ENCODE data around the gene ETHE1.
"Not testable (repeated sequence)": the region's sequence is repeated elsewhere in the genome, so short reads cannot be mapped to it uniquely, and the experiment has no call there.

ETHE1 gene

GRCh38 chr19:43525836-43526771, 897 bp downstream of the ETHE1 start:
- peak overlapping the region; percentile 76; the same call in 1 of the 2 replicates for H3K27ac ChIP-seq

GRCh38 chr19:43524922-43525835, 1.8 kb downstream of the ETHE1 start:
- TF ChIP-seq CTCF (conservative IDR thresholded peaks at IDR 0.05), result no peak
- H3K27ac ChIP-seq, result peak overlapping the region; percentile 76; the same call in 1 of the 2 replicates

More at GRCh38 chr19:43525836-43526771, 897 bp downstream of the ETHE1 start:
- no peak for TF ChIP-seq CTCF (conservative IDR thresholded peaks at IDR 0.05)

- H3K27ac ChIP-seq, result not testable (repeated sequence)
These were observed 3.3 kb downstream of the ETHE1 start for GRCh38 chr19:43523696-43524095.

GRCh38 chr19:43522929-43523328, 4.1 kb downstream of the ETHE1 start:
- H3K27ac ChIP-seq, result 0 out of 2 replicates have a peak overlapping the region, but pooled peaks have one; percentile 14
- TF ChIP-seq CTCF (conservative IDR thresholded peaks at IDR 0.05), result no peak

- TF ChIP-seq CTCF (conservative IDR thresholded peaks at IDR 0.05), result peak; percentile 93
- H3K27ac ChIP-seq, result no peak overlapping the region
These were observed 7.4 kb downstream of the ETHE1 start for GRCh38 chr19:43519436-43520088.

- no peak for TF ChIP-seq CTCF (conservative IDR thresholded peaks at IDR 0.05)
- H3K27ac ChIP-seq, result no peak overlapping the region
These were observed 8.9 kb downstream of the ETHE1 start for GRCh38 chr19:43518051-43518450.

- not testable (repeated sequence) for H3K27ac ChIP-seq
These were observed 14.6 kb downstream of the ETHE1 start for GRCh38 chr19:43512399-43512798.

- H3K27ac ChIP-seq, result no peak overlapping the region
- TF ChIP-seq CTCF (conservative IDR thresholded peaks at IDR 0.05), result no peak
These were observed 15.7 kb downstream of the ETHE1 start for GRCh38 chr19:43511324-43511723.

All from VCaP (cell line).